HG03520 (cell line): ENCODE measurements around the gene KIAA0930.
A peak's percentile ranks its signal among the peaks of the same experiment; 100 is the strongest.

Experiments
- ATAC-seq: cut with Tn5 transposase; IDR thresholded peaks from one replicate; pipeline ENCODE4 v1.9.1; 2021; ENCODE audit warnings: mild to moderate bottlenecking, moderate library complexity; ENCODE audit not compliant: unreplicated experiment

The KIAA0930 gene

GRCh38 chr22:45238957-45239680 lies 1.6 kb downstream of the KIAA0930 start:
- no peak for ATAC-seq

- ATAC-seq, result no peak
Measured at GRCh38 chr22:45238076-45238956, 2.4 kb downstream of the KIAA0930 start.

GRCh38 chr22:45237065-45237990 lies 3.4 kb downstream of the KIAA0930 start:
- no peak for ATAC-seq

- no peak for ATAC-seq
Measured at GRCh38 chr22:45235851-45236342, 4.8 kb downstream of the KIAA0930 start.

- ATAC-seq, result peak; percentile 69
Measured at GRCh38 chr22:45235101-45235777, 5.5 kb downstream of the KIAA0930 start.

- ATAC-seq, result no peak
Measured at GRCh38 chr22:45233827-45234226, 6.9 kb downstream of the KIAA0930 start.

GRCh38 chr22:45233386-45233785 lies 7.3 kb downstream of the KIAA0930 start:
- no peak for ATAC-seq

GRCh38 chr22:45231293-45231692 lies 9.4 kb downstream of the KIAA0930 start:
- ATAC-seq, result no peak

- ATAC-seq, result no peak
Measured at GRCh38 chr22:45230026-45230721, 10.5 kb downstream of the KIAA0930 start.

- no peak for ATAC-seq
Measured at GRCh38 chr22:45229181-45229580, 11.5 kb downstream of the KIAA0930 start.

GRCh38 chr22:45228401-45228754 lies 12.3 kb downstream of the KIAA0930 start:
- ATAC-seq, result no peak

- no peak for ATAC-seq
Measured at GRCh38 chr22:45227645-45228400, 12.9 kb downstream of the KIAA0930 start.

- ATAC-seq, result no peak
Measured at GRCh38 chr22:45226503-45227186, 14.0 kb downstream of the KIAA0930 start.

GRCh38 chr22:45225732-45226502 lies 14.8 kb downstream of the KIAA0930 start:
- ATAC-seq, result no peak

GRCh38 chr22:45224988-45225731 lies 15.5 kb downstream of the KIAA0930 start:
- no peak for ATAC-seq

GRCh38 chr22:45224331-45224730 lies 16.4 kb downstream of the KIAA0930 start:
- no peak for ATAC-seq
